Endothelial cell of umbilical vein (primary cell): ENCODE data around the gene PRMT7. TPM values are rescaled to one million over a fixed set of nuclear protein-coding genes. Genes with fewer than 3 reads are reported as not detected.

Experiments used
- BruUV-seq: library from RNA; stranded (reverse); fragments of 400-500 nt; replicated peaks from 2 replicates; lab custom pipeline; 2021; lab: Mats Ljungman, UMichigan
- CTCF ChIA-PET: fragments of 300-600, 350-600 bp; sonication (Branson Sonifier 250); formaldehyde crosslinking; loops from one replicate; lab custom pipeline; 2021; ENCODE audit warnings: antibody characterized with exemption, inconsistent platforms; lab: Charles Lee
- POLR2A ChIA-PET: fragments of 300-600, 350-600 bp; sonication (Branson Sonifier 250); formaldehyde crosslinking; loops from one replicate; lab custom pipeline; 2021; ENCODE audit warnings: antibody characterized with exemption, inconsistent platforms; lab: Charles Lee
- DNase-seq: peaks from one replicate; pipeline ENCODE4 v3.0.0-alpha.2; 2011; ENCODE audit warnings: low read depth, low spot score
- FAIRE-seq: peaks from 2 replicates; lab custom pipeline; 2011; peaks lifted over from hg19 to GRCh38; lab: Jason Lieb, UNC
- H2AFZ ChIP-seq: 2 replicates; pipeline ENCODE4 v1.6.0; 2012; ENCODE audit warnings: low read depth, low read length, control low read depth, inconsistent platforms
- H3K27ac ChIP-seq: 2 replicates; pipeline ENCODE4 v1.5.1; 2011; ENCODE audit warnings: low read depth, mild to moderate bottlenecking, control low read depth, low read length, moderate library complexity; ENCODE audit not compliant: insufficient read depth
- H3K27me3 ChIP-seq, 2 experiments: 2 replicates each; pipeline versions ENCODE4 v1.6.0 to v1.6.1; 2011; ENCODE audit warnings: low read length in 2 of 2, mixed read lengths in 1 of 2; ENCODE audit not compliant: control insufficient read depth in 2 of 2, insufficient read depth in 2 of 2
- H3K36me3 ChIP-seq, 2 experiments: 2 replicates in 1 of 2; 3 replicates in 1 of 2; pipeline ENCODE4 v1.5.1; 2011; ENCODE audit warnings: low read length in 2 of 2, mild to moderate bottlenecking in 1 of 2, moderate library complexity in 1 of 2; ENCODE audit not compliant: control insufficient read depth in 2 of 2, insufficient read depth in 2 of 2; ENCODE audit errors: extremely low read depth in 1 of 2
- H3K4me1 ChIP-seq: 3 replicates; pipeline ENCODE4 v1.5.1; 2011; ENCODE audit warnings: mild to moderate bottlenecking, low read length; ENCODE audit not compliant: control insufficient read depth, insufficient read depth; ENCODE audit errors: extremely low read depth
- H3K4me2 ChIP-seq: 2 replicates; pipeline ENCODE4 v1.6.1; 2011; ENCODE audit warnings: low read length, control low read depth, mixed read lengths; ENCODE audit not compliant: insufficient read depth
- H3K4me3 ChIP-seq, 3 experiments: fragments of 200-600 bp in 1 of 3; sonication (generic), shearing (Covaris generic) in 1 of 3; replicated peaks in 1 of 3; 2 replicates each; pipeline ENCODE4 v1.5.1; 2011 to 2016; ENCODE audit warnings: control low read depth in 3 of 3, low read length in 3 of 3, mild to moderate bottlenecking in 2 of 3, inconsistent platforms in 1 of 3, low read depth in 1 of 3, moderate library complexity in 1 of 3; ENCODE audit not compliant: insufficient read depth in 1 of 3
- H3K79me2 ChIP-seq: 2 replicates; pipeline ENCODE4 v1.6.0; 2012; ENCODE audit warnings: low read length, inconsistent platforms; ENCODE audit not compliant: control insufficient read depth, insufficient read depth
- H3K9ac ChIP-seq: replicated peaks from 2 replicates; pipeline ENCODE3; 2011; ENCODE audit warnings: low read length, control low read depth; ENCODE audit not compliant: insufficient read depth; ENCODE audit errors: extremely low read depth
- H3K9me1 ChIP-seq: replicated peaks from 3 replicates; pipeline ENCODE4 v1.6.0; 2011; ENCODE audit warnings: mild to moderate bottlenecking, low read length; ENCODE audit not compliant: control insufficient read depth, insufficient read depth; ENCODE audit errors: extremely low read depth
- H3K9me3 ChIP-seq: replicated peaks from 2 replicates; pipeline ENCODE4 v1.5.1; 2012; ENCODE audit warnings: low read length, inconsistent platforms; ENCODE audit not compliant: control insufficient read depth, insufficient read depth
- H4K20me1 ChIP-seq: replicated peaks from 2 replicates; pipeline ENCODE3; 2011; ENCODE audit warnings: mild to moderate bottlenecking, low read length; ENCODE audit not compliant: control insufficient read depth, insufficient read depth; ENCODE audit errors: extremely low read depth
- CTCF ChIP-seq, 2 donors: IDR thresholded peaks; 1 replicate in 1 of 2; 2 replicates in 1 of 2; pipeline ENCODE4 v1.5.1; 2011; ENCODE audit warnings: low read length in 2 of 2, mild to moderate bottlenecking in 2 of 2, moderate library complexity in 2 of 2, control low read depth in 1 of 2, inconsistent platforms in 1 of 2, low read depth in 1 of 2; ENCODE audit not compliant: insufficient read depth in 1 of 2; ENCODE audit errors: extremely low read depth in 1 of 2
- EZH2 ChIP-seq: IDR thresholded peaks from 2 replicates; pipeline ENCODE4 v1.6.1; 2012; ENCODE audit warnings: borderline replicate concordance, low read depth, mild to moderate bottlenecking, moderate library complexity, low read length, inconsistent platforms; ENCODE audit not compliant: severe bottlenecking
- FOS ChIP-seq: IDR thresholded peaks from 2 replicates; pipeline ENCODE4 v1.6.1; 2011; ENCODE audit warnings: mild to moderate bottlenecking, low read length, moderate library complexity, borderline replicate concordance; ENCODE audit not compliant: insufficient read depth
- GATA2 ChIP-seq: IDR thresholded peaks from 2 replicates; pipeline ENCODE4 v1.7.0; 2011; ENCODE audit warnings: low read depth, mild to moderate bottlenecking, moderate library complexity, mixed read lengths, low read length; ENCODE audit not compliant: insufficient read length, insufficient read depth
- JUN ChIP-seq: IDR thresholded peaks from 2 replicates; pipeline ENCODE4 v1.6.1; 2011; ENCODE audit warnings: borderline replicate concordance, low read depth; ENCODE audit not compliant: insufficient read length, insufficient read depth
- MAX ChIP-seq: IDR thresholded peaks from 2 replicates; pipeline ENCODE4 v1.6.1; 2011; ENCODE audit not compliant: insufficient read depth, insufficient read length
- MYC ChIP-seq: IDR thresholded peaks from one replicate; pipeline ENCODE4 v1.6.1; 2011; ENCODE audit warnings: mild to moderate bottlenecking, low read depth, low read length
- POLR2A ChIP-seq: IDR thresholded peaks from 2 replicates; pipeline ENCODE4 v1.6.1; 2012; ENCODE audit warnings: low read depth, mild to moderate bottlenecking, control low read depth, low read length
- POLR2AphosphoS5 ChIP-seq: IDR thresholded peaks from 2 replicates; pipeline ENCODE4 v1.6.1; 2012; ENCODE audit warnings: low read depth, mild to moderate bottlenecking, control low read depth, low read length, moderate library complexity; ENCODE audit not compliant: insufficient read depth
- dilution Hi-C: fragments of 300-500 bp; cut with MboI; formaldehyde crosslinking; loops from one replicate; pipeline ENCODE4 v1.15.0; 2019; ENCODE audit warnings: low sequenced_read_pairs; ENCODE audit not compliant: extremely low pct_ligation_motif_present
- intact Hi-C: fragments of 100-400 bp; cut with micrococcal nuclease; formaldehyde crosslinking; loops from one replicate; pipeline ENCODE4 v1.10.0; 2022
- polyA plus RNA-seq, 4 experiments: library from polyadenylated mRNA; depleted of rRNA in 3 of 4; stranded (reverse) in 3 of 4; unstranded in 1 of 4; fragments of >200 nt; gene quantifications; 2 replicates each; pipeline versions ENCODE4 v1.2.1 to v1.2.3, GENCODE V29; 2011 to 2012; ENCODE audit warnings: missing spikeins in 1 of 4
- total RNA-seq: library from RNA; stranded (reverse); gene quantifications from 2 replicates; pipeline ENCODE4 v1.2.3, GENCODE V29; 2021

PRMT7 gene
- total and polyA plus RNA-seq, 2 donors (not counting 3 experiments of a cell fraction or from before 2014, with no cell fraction given), result 43.4 to 57.9 TPM

- H3K4me1 ChIP-seq, result no peaks in the 10 kb centered on the region
- intact Hi-C loops (no loop called here), dilution Hi-C loops (no loop called here)
- no peaks in the 10 kb centered on the region for H3K27me3 ChIP-seq
- TF ChIP-seq POLR2AphosphoS5 (no peak), JUN (no peak), CTCF (IDR thresholded peaks at IDR 0.05; ENCODE audit: extremely low read depth in 1 of 2, insufficient read depth in 1 of 2, low read depth in 1 of 2, low read length in 2 of 2) (no peak), MYC (no peak), MAX (no peak), GATA2 (no peak), FOS (no peak), EZH2 (no peak), POLR2A (no peak)
- no peaks in the 10 kb centered on the region for H3K9me1 ChIP-seq
- no peaks in the 10 kb centered on the region for H3K9me3 ChIP-seq
- POLR2A ChIA-PET, result no interaction called here
- H3K9ac ChIP-seq, result no peak overlapping the region
- no peak overlapping the region for H3K27ac ChIP-seq
- BruUV-seq, result no TSS peak
- H4K20me1 ChIP-seq, result no peaks in the 10 kb centered on the region
- no peak overlapping the region for H2AFZ ChIP-seq
- H3K36me3 ChIP-seq, result peaks cover 3 to 56% of the 10 kb centered on the region in 2 experiments
- H3K4me3 ChIP-seq, result no peak overlapping the region
- no peaks in the 10 kb centered on the region for H3K79me2 ChIP-seq
- FAIRE-seq (no peak), DNase-seq (no peak)
- CTCF ChIA-PET, result no interaction called here
- no peak overlapping the region for H3K4me2 ChIP-seq
These were observed 39.1 kb downstream of the PRMT7 start for GRCh38 chr16:68349838-68350410.
